ENCODE measurements around the gene BCL6B.

BCL6B gene

DNA sequence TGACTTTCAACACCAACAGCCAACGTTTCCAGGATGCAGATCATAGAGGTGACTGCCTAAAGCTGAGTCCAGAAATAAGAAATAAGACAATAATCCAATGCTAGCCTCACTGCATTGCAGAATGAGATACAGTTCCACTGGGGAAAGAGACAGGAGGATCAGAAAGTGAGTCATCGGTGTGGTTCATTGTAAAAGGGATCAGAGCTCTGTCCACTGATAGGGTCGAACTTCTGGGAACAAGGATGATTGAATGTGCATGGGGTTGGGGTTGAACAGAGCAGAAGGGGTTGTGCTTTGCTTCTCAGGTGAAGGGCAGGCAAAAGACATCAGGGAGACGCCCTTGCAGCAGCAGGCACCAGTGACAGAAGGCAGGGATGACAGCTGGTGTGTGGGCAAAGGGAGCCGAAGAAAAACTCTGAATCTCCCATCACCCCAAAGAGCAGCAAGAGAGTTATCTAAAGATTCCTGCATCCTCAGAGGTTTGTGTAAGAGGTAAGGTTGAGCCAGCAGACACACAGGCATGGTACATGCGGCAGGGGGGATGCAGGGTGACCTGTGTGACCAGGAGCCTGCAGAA is 40.8 kb downstream of the BCL6B start:
- DNase-seq, result no peak

GRCh38 chr17:7064261-7064660 is 41.4 kb downstream of the BCL6B start:
- no peak for DNase-seq

DNA sequence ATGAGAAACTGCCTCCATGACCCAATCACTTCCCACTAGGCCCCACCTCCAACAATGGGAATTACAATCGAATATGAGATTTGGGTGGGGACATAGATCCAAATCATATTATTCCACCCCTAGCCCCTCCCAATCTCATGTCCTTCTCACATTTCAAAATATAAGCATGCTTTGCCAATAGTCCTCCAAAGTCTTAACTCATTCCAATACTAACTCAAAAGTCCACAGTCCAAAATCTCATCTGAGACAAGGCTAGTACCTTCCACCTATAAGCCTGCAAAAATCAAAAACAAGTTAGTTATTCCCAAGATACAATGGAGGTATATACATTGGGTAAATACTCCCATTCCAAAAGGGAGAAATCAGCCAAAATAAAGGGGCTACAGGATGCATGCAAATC is 44.3 kb downstream of the BCL6B start:
- DNase-seq, result no peak

GRCh38 chr17:7068268-7068667 is 45.4 kb downstream of the BCL6B start:
- DNase-seq, result no peak

GRCh38 chr17:7070712-7071111 is 47.9 kb downstream of the BCL6B start:
- no peak for DNase-seq

DNA sequence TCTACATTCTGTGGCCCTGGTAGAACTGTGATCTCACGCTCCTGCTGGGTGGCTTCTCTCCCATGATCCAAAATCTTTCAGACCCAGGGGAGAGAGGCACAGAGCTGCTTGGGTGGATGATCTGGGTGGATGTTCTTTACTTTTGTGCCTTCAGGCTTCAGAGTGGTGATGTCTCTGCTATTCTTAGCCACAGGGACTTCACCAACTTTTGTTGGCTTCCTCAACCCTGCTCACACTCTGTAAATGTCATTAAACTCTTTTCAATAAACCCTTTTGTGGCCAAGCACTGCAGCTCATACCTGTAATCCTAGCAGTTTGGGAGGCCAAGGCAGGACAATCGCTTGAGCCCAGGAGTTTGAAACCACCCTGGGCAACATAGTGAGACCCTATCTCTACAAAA is 49.6 kb downstream of the BCL6B start:
- DNase-seq, result no peak

DNA sequence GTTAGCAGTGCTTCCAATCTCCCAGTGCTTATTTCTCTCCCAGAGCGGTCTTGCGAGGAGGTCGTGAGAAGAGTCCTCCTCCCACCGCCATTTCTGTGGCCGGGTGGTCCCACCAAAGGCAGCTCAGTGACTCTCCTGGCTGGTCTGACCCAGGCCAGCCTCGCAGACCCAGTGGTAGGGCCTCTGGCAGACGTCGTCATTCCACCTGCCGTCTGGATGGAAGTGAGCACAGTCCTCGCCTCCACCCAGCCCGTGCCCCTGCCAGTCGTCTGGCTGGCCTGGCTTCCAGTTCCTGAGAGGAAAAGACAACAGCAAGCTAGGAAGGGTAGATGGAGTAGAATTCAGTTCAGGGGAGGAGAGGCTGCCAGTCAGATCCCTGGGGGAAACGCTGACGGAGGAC is 52.1 kb downstream of the BCL6B start:
- no peak for DNase-seq

DNA sequence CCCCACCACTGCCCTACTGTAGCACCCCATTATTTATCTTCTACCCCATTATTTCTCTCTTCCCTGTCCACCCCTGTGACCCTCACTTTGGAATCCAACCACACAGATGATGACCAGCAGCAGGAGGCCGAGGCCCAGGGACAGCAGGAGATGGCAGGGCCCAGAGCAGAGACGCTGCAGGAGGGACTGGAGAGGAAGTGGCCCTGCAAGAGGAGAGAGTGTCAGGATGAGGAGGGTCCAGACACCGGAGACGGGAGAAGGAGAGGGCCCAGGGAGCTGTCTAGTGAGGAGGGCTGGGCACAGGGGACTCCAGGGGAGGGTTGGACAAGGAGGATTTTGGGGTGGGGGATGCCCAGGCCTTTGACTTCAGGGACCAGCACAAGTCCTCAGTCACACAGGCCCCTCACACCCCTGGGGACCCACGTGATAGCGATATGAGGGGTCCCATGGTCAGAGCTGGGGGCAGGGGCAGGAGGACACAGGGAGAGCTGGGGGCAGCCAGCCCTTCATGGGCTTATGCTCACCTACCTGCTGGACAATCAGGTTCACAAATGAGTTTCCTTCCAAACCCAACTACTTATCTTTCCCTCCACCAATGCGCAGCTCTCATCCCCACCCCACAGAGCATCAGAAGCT is 55.2 kb downstream of the BCL6B start:
- no peak for DNase-seq

DNA sequence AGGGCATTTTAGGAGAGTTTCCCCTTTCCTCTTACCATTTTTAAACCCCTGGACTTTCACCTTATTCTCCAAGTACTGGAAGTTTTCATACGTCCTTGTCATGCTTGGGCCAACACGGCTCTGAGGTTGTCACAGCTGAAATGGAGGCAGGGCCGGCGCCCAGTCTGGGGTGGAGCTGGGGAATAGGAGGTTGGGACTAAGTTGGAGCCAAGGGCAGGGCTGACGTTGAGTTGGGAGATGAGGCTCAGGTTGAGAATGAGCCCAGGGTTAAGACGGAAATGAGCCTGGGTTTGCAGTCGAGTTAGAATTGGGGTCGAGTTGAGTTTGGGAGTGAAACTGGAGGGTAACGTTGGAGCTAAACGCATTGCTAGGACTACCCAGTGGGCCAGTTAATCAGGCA is 55.9 kb downstream of the BCL6B start:
- DNase-seq, result no peak

Data from stimulated activated CD4-positive, alpha-beta T cell treated with anti-CD3 and anti-CD28 coated beads, Interleukin-12 subunit alpha, Interleukin-12 subunit beta, amount 100 ng/mL, for 4 hours (primary cell).